Measurements from ENCODE around the gene RPA1.

DNA sequence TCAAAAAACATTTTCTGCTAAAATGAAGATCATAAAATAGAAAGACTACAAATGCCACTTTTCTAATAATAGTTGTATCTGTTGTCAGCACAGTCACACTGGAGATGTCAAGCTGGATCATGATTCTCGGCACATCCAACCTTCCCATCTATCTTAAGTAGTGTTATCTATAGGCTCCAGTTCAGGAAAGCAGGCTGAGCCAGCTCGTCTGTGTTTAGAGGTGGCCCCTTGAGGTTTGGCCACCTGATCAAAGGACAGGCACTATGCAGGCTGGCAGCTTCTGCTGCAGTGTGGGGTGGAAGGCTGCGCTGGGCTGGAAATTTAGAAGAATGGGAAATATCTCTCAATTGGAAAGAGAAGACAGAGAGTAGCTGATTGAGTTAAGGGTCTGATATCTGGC lies 32.5 kb upstream of the RPA1 start:
- TF ChIP-seq, protein P1, sequence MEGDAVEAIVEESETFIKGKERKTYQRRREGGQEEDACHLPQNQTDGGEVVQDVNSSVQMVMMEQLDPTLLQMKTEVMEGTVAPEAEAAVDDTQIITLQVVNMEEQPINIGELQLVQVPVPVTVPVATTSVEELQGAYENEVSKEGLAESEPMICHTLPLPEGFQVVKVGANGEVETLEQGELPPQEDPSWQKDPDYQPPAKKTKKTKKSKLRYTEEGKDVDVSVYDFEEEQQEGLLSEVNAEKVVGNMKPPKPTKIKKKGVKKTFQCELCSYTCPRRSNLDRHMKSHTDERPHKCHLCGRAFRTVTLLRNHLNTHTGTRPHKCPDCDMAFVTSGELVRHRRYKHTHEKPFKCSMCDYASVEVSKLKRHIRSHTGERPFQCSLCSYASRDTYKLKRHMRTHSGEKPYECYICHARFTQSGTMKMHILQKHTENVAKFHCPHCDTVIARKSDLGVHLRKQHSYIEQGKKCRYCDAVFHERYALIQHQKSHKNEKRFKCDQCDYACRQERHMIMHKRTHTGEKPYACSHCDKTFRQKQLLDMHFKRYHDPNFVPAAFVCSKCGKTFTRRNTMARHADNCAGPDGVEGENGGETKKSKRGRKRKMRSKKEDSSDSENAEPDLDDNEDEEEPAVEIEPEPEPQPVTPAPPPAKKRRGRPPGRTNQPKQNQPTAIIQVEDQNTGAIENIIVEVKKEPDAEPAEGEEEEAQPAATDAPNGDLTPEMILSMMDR (IDR thresholded peaks at IDR 0.05): no peak
- TF ChIP-seq POLR2A (IDR thresholded peaks at IDR 0.05): no peak
